HG02678 (cell line): Measurements from ENCODE around the gene RALGAPA1.
"Not testable (repeated sequence)": the region's sequence is repeated elsewhere in the genome, so short reads cannot be mapped to it uniquely, and the experiment has no call there.

Experiments
- ATAC-seq: cut with Tn5 transposase; IDR thresholded peaks from one replicate; pipeline ENCODE4 v1.9.1; 2021; ENCODE audit warnings: mild to moderate bottlenecking, moderate library complexity; ENCODE audit not compliant: unreplicated experiment

The RALGAPA1 gene

DNA sequence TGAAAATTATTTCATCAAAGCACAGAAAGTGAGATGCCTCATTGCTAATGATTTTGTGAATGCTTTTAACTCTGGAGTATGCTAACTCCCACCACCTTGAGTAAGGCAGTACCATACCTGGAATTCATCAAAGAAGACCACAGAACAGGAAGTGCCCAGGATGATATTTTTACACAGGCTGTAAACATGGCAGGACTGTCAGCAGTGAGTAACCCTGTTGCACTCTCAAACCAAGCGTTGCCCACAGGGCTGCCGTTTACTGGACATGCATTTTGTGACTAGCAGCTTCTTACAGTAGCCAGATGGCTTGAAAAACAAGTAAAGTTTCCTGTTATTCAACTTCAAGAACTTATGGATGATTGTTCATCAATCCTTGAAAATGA is 42.4 kb downstream of the RALGAPA1 start:
- ATAC-seq: no peak

DNA sequence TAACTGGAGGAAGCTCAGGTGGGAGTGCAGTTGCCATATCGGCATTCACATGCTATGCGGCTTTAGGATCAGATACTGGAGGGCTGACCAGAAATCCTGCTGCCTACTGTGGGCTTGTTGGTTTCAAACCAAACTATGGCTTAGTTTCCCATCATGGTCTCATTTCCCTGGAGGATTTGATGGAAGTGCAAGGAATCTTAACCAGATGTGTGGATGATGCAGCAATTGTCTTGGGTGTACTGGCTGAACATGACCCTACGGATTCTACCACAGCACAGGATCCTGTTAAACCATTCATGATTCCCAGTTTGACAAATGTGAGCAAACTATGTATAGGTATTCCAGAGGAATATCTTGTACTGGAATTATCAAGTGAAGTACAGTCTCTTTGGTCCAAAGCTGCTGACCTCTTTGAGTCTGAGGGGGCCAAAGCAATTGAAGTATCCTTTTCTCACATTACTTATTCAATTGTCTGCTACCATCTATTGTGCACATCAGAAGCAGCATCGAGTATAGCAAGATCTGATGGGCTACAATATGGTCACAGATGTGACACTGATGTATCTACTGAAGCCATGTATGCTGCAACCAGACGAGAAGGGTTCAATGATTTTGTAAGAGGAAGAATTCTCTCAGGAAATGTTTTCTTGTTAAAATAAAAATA is 42.9 kb downstream of the RALGAPA1 start:
- ATAC-seq: no peak

DNA sequence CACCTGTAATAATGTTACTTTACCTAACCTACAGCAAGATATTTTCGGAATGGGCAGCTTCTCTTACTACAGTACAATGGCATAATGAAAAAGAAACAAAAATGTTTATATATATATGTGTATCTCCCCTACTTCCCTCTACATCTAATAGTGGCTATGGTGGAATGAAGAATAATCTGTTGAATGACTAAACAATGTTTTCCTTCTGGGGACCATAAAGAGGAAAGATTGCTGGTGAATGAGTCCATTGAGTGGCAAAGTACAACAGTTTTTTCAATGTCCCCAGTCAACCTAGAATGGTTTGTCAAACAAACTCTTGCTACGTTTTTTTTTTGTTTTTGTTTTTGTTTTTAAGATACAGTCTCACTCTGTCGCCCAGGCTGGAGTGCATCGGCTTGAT is 47.2 kb downstream of the RALGAPA1 start:
- ATAC-seq: no peak

- no peak for ATAC-seq
Observed at GRCh38 chr14:35760143-35760542, 49.0 kb downstream of the RALGAPA1 start.

- ATAC-seq: no peak
Observed at GRCh38 chr14:35758523-35759129, 50.5 kb downstream of the RALGAPA1 start.

DNA sequence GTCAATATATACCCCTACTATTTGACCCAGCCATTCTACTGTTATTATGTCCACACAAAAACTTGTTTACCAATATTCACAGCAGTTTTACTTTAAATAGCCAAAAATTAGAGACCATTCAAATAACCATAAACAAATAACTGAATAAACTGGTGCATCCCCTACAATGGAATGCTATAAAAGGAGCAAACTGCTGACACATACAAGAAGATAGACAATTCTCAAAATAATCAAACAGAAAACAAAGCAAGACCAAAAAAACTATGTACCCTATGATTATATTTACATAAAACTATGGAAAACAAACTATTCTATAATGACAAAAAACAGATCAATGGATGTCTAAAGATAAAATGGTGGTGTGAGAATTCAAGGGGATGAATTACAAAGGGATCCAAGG is 54.4 kb downstream of the RALGAPA1 start:
- ATAC-seq: no peak

- no peak for ATAC-seq
Observed at GRCh38 chr14:35752380-35752779, 56.7 kb downstream of the RALGAPA1 start.

- no peak for ATAC-seq
Observed at GRCh38 chr14:35750202-35750904, 58.7 kb downstream of the RALGAPA1 start.

DNA sequence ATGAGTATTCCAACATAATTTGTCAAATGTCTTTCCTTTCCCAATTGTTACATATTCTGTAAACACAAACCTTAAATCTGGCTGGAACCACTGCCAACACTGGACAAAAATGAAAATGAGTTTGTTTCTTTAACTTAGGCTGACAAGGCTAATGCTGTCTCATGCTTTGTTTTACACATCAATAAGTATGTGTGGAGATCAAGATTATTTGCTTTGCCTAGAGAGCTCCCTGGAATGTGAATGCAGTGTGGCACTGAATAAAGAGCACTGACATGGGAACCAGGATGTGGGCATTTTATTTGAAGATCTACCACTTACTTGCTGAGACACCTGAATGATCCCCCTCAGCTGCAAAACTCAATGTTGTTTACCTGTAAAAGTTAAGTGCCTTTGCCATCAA is 61.7 kb downstream of the RALGAPA1 start:
- no peak for ATAC-seq

GRCh38 chr14:35742442-35742841 is 66.7 kb downstream of the RALGAPA1 start:
- no peak for ATAC-seq

GRCh38 chr14:35742032-35742371 is 67.1 kb downstream of the RALGAPA1 start:
- no peak for ATAC-seq

DNA sequence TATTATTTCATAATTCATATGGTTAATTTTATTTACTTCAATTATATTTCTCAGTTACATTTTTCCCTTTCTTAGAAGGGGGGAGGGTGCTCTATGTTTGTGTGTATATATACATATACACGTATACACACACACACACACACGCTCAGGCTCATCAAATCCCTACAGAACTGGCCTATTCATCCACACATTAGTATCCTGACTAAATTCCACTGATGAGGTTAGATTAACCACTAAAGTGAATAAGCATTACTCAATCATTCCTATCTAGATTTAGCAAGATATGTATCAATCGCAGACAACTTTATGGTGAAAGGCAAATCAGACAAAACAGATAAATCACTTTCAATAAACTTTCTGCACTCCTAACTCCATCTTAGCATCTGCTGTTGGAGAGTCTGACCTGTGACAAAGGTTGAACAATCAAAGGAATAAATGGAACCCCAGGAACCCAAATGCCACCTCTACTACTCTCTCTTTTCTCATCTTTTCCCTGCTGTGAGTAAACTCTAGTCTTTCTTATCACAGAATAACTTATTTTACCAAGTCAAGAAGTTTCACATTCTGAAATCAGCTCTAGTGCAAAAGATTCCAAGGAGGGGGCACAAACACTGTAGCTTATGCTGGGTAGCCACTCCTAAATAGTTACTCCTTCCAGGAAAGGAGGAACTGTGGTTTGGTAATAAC is 67.6 kb downstream of the RALGAPA1 start:
- ATAC-seq: no peak

DNA sequence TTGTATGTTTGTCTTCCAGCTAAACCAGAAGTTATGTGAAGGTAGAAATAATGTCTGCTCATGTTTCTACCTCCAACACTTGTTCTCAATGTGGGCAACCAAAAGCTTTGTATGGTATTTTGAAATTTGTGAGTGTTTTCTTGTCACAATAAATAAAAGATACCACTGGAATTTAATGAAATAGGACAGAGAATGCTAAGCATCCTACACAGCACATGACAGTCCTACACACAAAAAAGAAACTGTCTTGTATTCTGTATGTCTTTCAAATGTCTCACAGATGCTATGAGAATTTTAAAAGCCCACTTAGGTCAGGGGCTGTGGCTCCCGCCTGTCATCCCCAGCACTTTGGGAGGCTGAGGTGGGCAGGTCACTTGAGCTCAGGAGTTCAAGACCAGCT is 68.9 kb downstream of the RALGAPA1 start:
- ATAC-seq: no peak

GRCh38 chr14:35735163-35735562 is 73.9 kb downstream of the RALGAPA1 start:
- not testable (repeated sequence) for ATAC-seq

- ATAC-seq: not testable (repeated sequence)
Observed at GRCh38 chr14:35733510-35733909, 75.6 kb downstream of the RALGAPA1 start.

- no peak for ATAC-seq
Observed at GRCh38 chr14:35730871-35731270, 78.2 kb downstream of the RALGAPA1 start.

- ATAC-seq: no peak
Observed at GRCh38 chr14:35727764-35728163, 81.3 kb downstream of the RALGAPA1 start.

DNA sequence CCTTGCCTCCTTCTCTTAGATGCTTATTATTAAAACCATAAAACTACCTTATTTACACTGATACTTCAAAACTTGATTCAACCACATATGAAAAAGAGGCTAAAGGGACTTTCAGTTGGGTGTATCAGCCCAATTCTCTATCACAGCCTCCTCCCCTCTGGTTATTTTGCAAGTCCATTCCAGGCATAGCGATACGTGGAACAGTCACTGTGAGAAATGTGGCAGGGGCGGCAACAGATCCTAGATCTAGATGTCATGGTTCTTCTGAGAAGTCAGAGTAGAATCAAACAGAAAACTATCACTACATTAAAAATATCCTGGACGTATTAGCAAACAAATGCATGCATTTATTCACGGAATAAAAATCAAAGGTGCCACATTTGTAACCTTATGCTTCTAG is 83.2 kb downstream of the RALGAPA1 start:
- ATAC-seq: no peak

- no peak for ATAC-seq
Observed at GRCh38 chr14:35715079-35715478, 94.0 kb downstream of the RALGAPA1 start.

DNA sequence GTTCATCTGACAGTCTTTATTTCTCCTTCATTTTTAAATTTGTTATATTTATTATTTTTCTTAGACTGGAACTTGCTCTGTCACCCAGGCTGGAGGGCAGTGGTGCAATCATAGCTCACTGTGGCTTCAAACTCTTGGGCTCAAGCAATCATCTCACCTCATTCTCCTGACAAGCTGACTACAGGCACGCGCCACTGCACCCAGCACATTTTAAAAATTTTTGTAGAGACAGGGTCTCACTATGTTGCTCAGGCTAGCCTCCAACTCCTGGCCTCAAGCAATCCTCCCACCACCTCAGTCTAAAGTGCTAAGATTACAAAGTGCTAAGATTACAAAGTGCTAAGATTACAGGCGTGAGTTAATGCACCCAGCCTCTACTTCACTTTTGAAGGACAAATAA is 96.6 kb downstream of the RALGAPA1 start:
- ATAC-seq: no peak

DNA sequence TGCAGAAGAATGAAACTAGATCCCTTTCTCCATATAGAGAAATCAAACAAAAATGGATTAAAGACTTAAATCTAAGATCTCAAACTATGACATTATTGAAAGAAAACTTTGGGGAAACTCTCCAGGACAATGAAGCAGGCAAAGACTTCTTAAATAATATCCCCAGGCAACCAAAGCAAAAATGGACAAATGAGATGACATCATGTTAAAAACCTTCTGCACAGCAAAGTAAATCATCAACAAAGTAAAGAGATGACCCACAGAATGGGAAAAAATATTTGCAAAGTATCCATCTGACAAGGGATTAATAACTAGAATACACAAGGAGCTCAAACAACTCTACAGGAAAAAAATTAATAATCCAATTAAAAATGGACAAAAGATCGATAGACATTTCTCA is 101.0 kb downstream of the RALGAPA1 start:
- no peak for ATAC-seq

DNA sequence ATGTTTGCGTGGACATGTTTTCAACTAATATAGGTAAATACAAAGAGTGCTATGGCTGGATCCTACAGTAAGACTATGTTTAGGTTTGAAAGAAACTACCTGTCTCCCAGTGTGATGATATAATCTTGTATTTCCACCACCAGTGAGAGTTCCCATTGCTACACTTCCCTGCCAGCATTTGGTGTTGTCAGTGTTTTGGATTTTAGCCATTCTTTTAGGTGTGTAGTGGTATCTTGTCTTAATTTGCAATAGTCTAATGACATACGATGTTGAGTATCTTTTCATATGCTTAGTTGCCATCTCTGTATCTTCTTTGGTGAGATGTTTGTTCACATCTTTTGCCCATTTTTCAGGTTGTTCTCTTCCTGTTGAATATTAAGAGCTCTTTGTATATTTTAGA is 103.5 kb downstream of the RALGAPA1 start:
- no peak for ATAC-seq
